ENCODE measurements around the gene CSF1. TPM values are rescaled to one million over a fixed set of nuclear protein-coding genes. Genes with fewer than 3 reads are reported as not detected.

Gene CSF1
- total and polyA plus RNA-seq, 2 of the 13 experiments (the other 11 are each of a cell fraction or from before 2014, with no cell fraction given): 4.6 to 13.3 TPM

- BruUV-seq (replicated peaks): no TSS peak
- Histone ChIP-seq H3K27ac (ENCODE audit: extremely low read length, insufficient read depth, low read length) (no peak overlapping the region), H3K4me1 (ENCODE audit: insufficient read depth, low read length) (peaks cover 57% of the 10 kb centered on the region), H3K9me3 (ENCODE audit: low read length) (peaks cover 15% of the 10 kb centered on the region), H2AFZ (ENCODE audit: low read length) (no peak overlapping the region), H3K79me2 (ENCODE audit: insufficient read depth, low read length) (no peaks in the 10 kb centered on the region), H3K36me3 (replicated peaks in 1 of 2; ENCODE audit: control insufficient read depth in 1 of 2, insufficient read depth in 2 of 2, low read length in 2 of 2) (no peaks in the 10 kb centered on the region), H3K4me2 (ENCODE audit: low read depth, low read length) (no peak overlapping the region), H4K20me1 (ENCODE audit: insufficient read depth, low read length) (no peaks in the 10 kb centered on the region), H3K9ac (ENCODE audit: insufficient read depth, low read depth, low read length) (no peak overlapping the region), H3K4me3 (replicated peaks in 1 of 3; ENCODE audit: insufficient read depth in 1 of 3, low read depth in 2 of 3, low read length in 3 of 3) (no peak overlapping the region), H3K27me3 (ENCODE audit: control insufficient read depth in 1 of 2, insufficient read depth in 2 of 2, low read length in 2 of 2) (no peaks in the 10 kb centered on the region)
- FAIRE-seq (no peak), DNase-seq (ENCODE audit: low spot score) (no peak), ATAC-seq (no peak)
- in situ Hi-C loops (cut with HindIII; ENCODE audit: extremely low pct_ligation_motif_present, low pct_unique_long_range_greater_than_20kb): no loop called here
- ChIA-PET CTCF (ENCODE audit: low intra/inter-chr PET ratio, low total read pairs) (no interaction called here), POLR2A (interaction anchor here (7.1 kb wide), 1 partner anchor 16 kb away, joined by 34 read pairs; no protein-coding TSS in a partner anchor)
- intact Hi-C loops (cut with micrococcal nuclease; ENCODE audit: unreplicated experiment): no loop called here
- 95% methylated on average over 8 of the region's 8 CpGs for WGBS (ENCODE audit: low lambda C conversion rate)
- TF ChIP-seq ZNF883 (CRISPR knock-in tag; IDR thresholded peaks at IDR 0.05; ENCODE audit: not compliant biosample characterization) (no peak), KLF9 (CRISPR knock-in tag; IDR thresholded peaks at IDR 0.05; ENCODE audit: low read depth) (no peak), FOXA1 (IDR thresholded peaks at IDR 0.05) (no peak), FOXA1 (CRISPR knock-in tag; IDR thresholded peaks at IDR 0.05) (no peak), ZNF615 (CRISPR knock-in tag; IDR thresholded peaks at IDR 0.05; ENCODE audit: borderline replicate concordance) (no peak), BHLHE40 (IDR thresholded peaks at IDR 0.05; ENCODE audit: low read length) (no peak), ZNF160 (CRISPR knock-in tag; IDR thresholded peaks at IDR 0.05) (no peak), ZNF441 (CRISPR knock-in tag; IDR thresholded peaks at IDR 0.05; ENCODE audit: borderline replicate concordance) (no peak), TSC22D2 (CRISPR knock-in tag; IDR thresholded peaks at IDR 0.05; ENCODE audit: borderline replicate concordance) (no peak)
Observed at GRCh38 chr1:109977225-109977624, 66.6 kb downstream of the CSF1 start.

GRCh38 chr1:109977657-109978378 is 67.2 kb downstream of the CSF1 start:
- DNase-seq (ENCODE audit: low spot score): no peak
- Histone ChIP-seq H3K36me3 (replicated peaks in 1 of 2; ENCODE audit: control insufficient read depth in 1 of 2, insufficient read depth in 2 of 2, low read length in 2 of 2) (no peaks in the 10 kb centered on the region), H3K27ac (ENCODE audit: extremely low read length, insufficient read depth, low read length) (no peak overlapping the region), H3K27me3 (ENCODE audit: control insufficient read depth in 1 of 2, insufficient read depth in 2 of 2, low read length in 2 of 2) (no peaks in the 10 kb centered on the region), H3K4me3 (replicated peaks in 1 of 3; ENCODE audit: insufficient read depth in 1 of 3, low read depth in 2 of 3, low read length in 3 of 3) (no peak overlapping the region), H4K20me1 (ENCODE audit: insufficient read depth, low read length) (no peaks in the 10 kb centered on the region), H3K9ac (ENCODE audit: insufficient read depth, low read depth, low read length) (no peak overlapping the region), H3K4me2 (ENCODE audit: low read depth, low read length) (no peak overlapping the region), H3K79me2 (ENCODE audit: insufficient read depth, low read length) (no peaks in the 10 kb centered on the region), H3K9me3 (ENCODE audit: low read length) (peaks cover 15% of the 10 kb centered on the region), H2AFZ (ENCODE audit: low read length) (no peak overlapping the region), H3K4me1 (ENCODE audit: insufficient read depth, low read length) (peaks cover 63% of the 10 kb centered on the region)
- no peak for ATAC-seq
- FAIRE-seq: no peak
- CTCF ChIA-PET (ENCODE audit: low intra/inter-chr PET ratio, low total read pairs): interaction anchor here (3.3 kb wide), 1 partner anchor 17 kb away, joined by 17 read pairs; no protein-coding TSS in a partner anchor
- POLR2A ChIA-PET: interaction anchor here (7.1 kb wide), 1 partner anchor 17 kb away, joined by 34 read pairs; no protein-coding TSS in a partner anchor
- in situ Hi-C loops (cut with HindIII; ENCODE audit: extremely low pct_ligation_motif_present, low pct_unique_long_range_greater_than_20kb): no loop called here
- 93% methylated on average over 7 of the region's 12 CpGs for WGBS (ENCODE audit: low lambda C conversion rate)
- intact Hi-C loops (cut with micrococcal nuclease; ENCODE audit: unreplicated experiment): no loop called here
- BruUV-seq (replicated peaks): no TSS peak
- TF ChIP-seq ATF1 (CRISPR knock-in tag; IDR thresholded peaks at IDR 0.05): no peak
- peak; percentile 18; the same call in 1 of the 2 replicates for TF ChIP-seq CEBPG (CRISPR knock-in tag; IDR thresholded peaks at IDR 0.05)
- no peak for TF ChIP-seq THAP8 (CRISPR knock-in tag; IDR thresholded peaks at IDR 0.05; ENCODE audit: borderline replicate concordance)
- TF ChIP-seq RBAK (CRISPR knock-in tag; IDR thresholded peaks at IDR 0.05): no peak
- no peak for TF ChIP-seq CERS6 (CRISPR knock-in tag; IDR thresholded peaks at IDR 0.05)
- no peak for TF ChIP-seq HNRNPUL1 (IDR thresholded peaks at IDR 0.05; ENCODE audit: low read depth, low read length)

All from HepG2 (cell line).